IgD-negative memory B cell (primary cell): ENCODE results near the gene HTR7. TPM values are rescaled to one million over a fixed set of nuclear protein-coding genes. Genes with fewer than 3 reads are reported as not detected.
A peak's percentile ranks its signal among the peaks of the same experiment; 100 is the strongest.

Experiments used
- H3K27ac Mint-ChIP-seq, 3 donors: one replicate each; pipeline ENCODE4 v1.8.0; 2020 to 2022; ENCODE audit warnings: mild to moderate bottlenecking in 3 of 3, mixed read lengths in 3 of 3, moderate library complexity in 1 of 3
- H3K27me3 Mint-ChIP-seq: one replicate; pipeline ENCODE4 v1.8.0; 2021; ENCODE audit warnings: mixed read lengths
- H3K36me3 Mint-ChIP-seq: one replicate; pipeline ENCODE4 v1.8.0; 2020; ENCODE audit warnings: mild to moderate bottlenecking, mixed read lengths
- H3K4me1 Mint-ChIP-seq, 3 donors: one replicate each; pipeline ENCODE4 v1.8.0; 2020 to 2022; ENCODE audit warnings: mixed read lengths in 3 of 3, mild to moderate bottlenecking in 1 of 3
- H3K4me3 Mint-ChIP-seq, 4 donors: one replicate each; pipeline ENCODE4 v1.8.0; 2020 to 2022; ENCODE audit warnings: mild to moderate bottlenecking in 4 of 4, mixed read lengths in 4 of 4, moderate library complexity in 3 of 4
- H3K9me3 Mint-ChIP-seq, 3 donors: one replicate each; pipeline ENCODE4 v1.8.0; 2020 to 2021; ENCODE audit warnings: mixed read lengths in 3 of 3, mild to moderate bottlenecking in 1 of 3
- polyA plus RNA-seq: library from polyadenylated mRNA; unstranded; fragments of 300-500 nt; fragmentation: Illumina TruSeq; gene quantifications from one replicate; pipeline ENCODE4 v1.2.3, GENCODE V29; 2021

Gene HTR7
- polyA plus RNA-seq, 1 donor from 2014 or later, result not detected

GRCh38 chr10:90805206-90805605 is 52.6 kb downstream of the HTR7 start:
- Mint-ChIP-seq H3K9me3 (peaks cover 0 to 1% (median 0%) of the 10 kb centered on the region in 3 donors), H3K4me3 (no peak overlapping the region), H3K36me3 (no peaks in the 10 kb centered on the region), H3K27me3 (peaks cover 6% of the 10 kb centered on the region), H3K4me1 (no peaks in the 10 kb centered on the region), H3K27ac (no peak overlapping the region)

GRCh38 chr10:90804354-90804753 is 53.5 kb downstream of the HTR7 start:
- H3K4me1 Mint-ChIP-seq, result no peaks in the 10 kb centered on the region
- H3K36me3 Mint-ChIP-seq, result no peaks in the 10 kb centered on the region
- H3K27ac Mint-ChIP-seq, result no peak overlapping the region
- H3K4me3 Mint-ChIP-seq, result no peak overlapping the region
- H3K9me3 Mint-ChIP-seq, result peaks cover 0 to 3% (median 0%) of the 10 kb centered on the region in 3 donors
- H3K27me3 Mint-ChIP-seq, result peaks cover 6% of the 10 kb centered on the region

- Mint-ChIP-seq H3K9me3 (peaks cover 0 to 3% (median 0%) of the 10 kb centered on the region in 3 donors), H3K4me1 (no peaks in the 10 kb centered on the region), H3K36me3 (no peaks in the 10 kb centered on the region), H3K4me3 (no peak overlapping the region), H3K27me3 (peaks cover 3% of the 10 kb centered on the region), H3K27ac (no peak overlapping the region)
These were observed 56.2 kb downstream of the HTR7 start for GRCh38 chr10:90801608-90802007.

- Mint-ChIP-seq H3K36me3 (no peaks in the 10 kb centered on the region), H3K27me3 (peaks cover 1% of the 10 kb centered on the region), H3K4me1 (no peaks in the 10 kb centered on the region), H3K9me3 (peaks cover 2 to 8% (median 6%) of the 10 kb centered on the region in 3 donors), H3K27ac (no peak overlapping the region), H3K4me3 (no peak overlapping the region)
These were observed 57.5 kb downstream of the HTR7 start for GRCh38 chr10:90800232-90800796.

- H3K9me3 Mint-ChIP-seq, result peaks cover 2 to 13% (median 6%) of the 10 kb centered on the region in 3 donors
- H3K4me3 Mint-ChIP-seq, result no peak overlapping the region
- H3K27me3 Mint-ChIP-seq, result peaks cover 1% of the 10 kb centered on the region
- H3K4me1 Mint-ChIP-seq, result no peaks in the 10 kb centered on the region
- no peak overlapping the region for H3K27ac Mint-ChIP-seq
- H3K36me3 Mint-ChIP-seq, result no peaks in the 10 kb centered on the region
These were observed 58.7 kb downstream of the HTR7 start for GRCh38 chr10:90799172-90799571.

- Mint-ChIP-seq H3K4me3 (no peak overlapping the region), H3K36me3 (no peaks in the 10 kb centered on the region), H3K27me3 (peaks cover 4% of the 10 kb centered on the region), H3K9me3 (peaks cover 2 to 13% (median 6%) of the 10 kb centered on the region in 3 donors), H3K27ac (no peak overlapping the region), H3K4me1 (no peaks in the 10 kb centered on the region)
These were observed 59.4 kb downstream of the HTR7 start for GRCh38 chr10:90798482-90798881.

GRCh38 chr10:90790422-90790821 is 67.4 kb downstream of the HTR7 start:
- Mint-ChIP-seq H3K9me3 (peaks cover 0 to 6% (median 0%) of the 10 kb centered on the region in 3 donors), H3K27ac (no peak overlapping the region), H3K27me3 (peaks cover 8% of the 10 kb centered on the region), H3K36me3 (peaks cover 1% of the 10 kb centered on the region), H3K4me3 (no peak overlapping the region), H3K4me1 (peaks cover 7 to 14% (median 8%) of the 10 kb centered on the region in 3 donors)

- Mint-ChIP-seq H3K9me3 (no peaks in the 10 kb centered on the region), H3K4me3 (peak overlapping the region in 1 of 4 donors; percentile 53), H3K27me3 (peaks cover 9% of the 10 kb centered on the region), H3K4me1 (peaks cover 7 to 14% (median 8%) of the 10 kb centered on the region in 3 donors), H3K36me3 (peaks cover 1% of the 10 kb centered on the region), H3K27ac (peak overlapping the region in 1 of 3 donors; percentile 1)
These were observed 68.9 kb downstream of the HTR7 start for GRCh38 chr10:90788968-90789367.

GRCh38 chr10:90788199-90788491 is 69.7 kb downstream of the HTR7 start:
- H3K4me3 Mint-ChIP-seq, result no peak overlapping the region
- H3K27ac Mint-ChIP-seq, result no peak overlapping the region
- H3K4me1 Mint-ChIP-seq, result peaks cover 7 to 14% (median 8%) of the 10 kb centered on the region in 3 donors
- H3K9me3 Mint-ChIP-seq, result no peaks in the 10 kb centered on the region
- H3K27me3 Mint-ChIP-seq, result peaks cover 6% of the 10 kb centered on the region
- H3K36me3 Mint-ChIP-seq, result peaks cover 1% of the 10 kb centered on the region

- H3K27ac Mint-ChIP-seq, result peak overlapping the region in 1 of 3 donors; percentile 64
These were observed 70.2 kb downstream of the HTR7 start for GRCh38 chr10:90787393-90788198.

GRCh38 chr10:90785782-90786181 is 72.1 kb downstream of the HTR7 start:
- Mint-ChIP-seq H3K27ac (no peak overlapping the region), H3K4me3 (no peak overlapping the region), H3K27me3 (peaks cover 6% of the 10 kb centered on the region), H3K36me3 (no peaks in the 10 kb centered on the region), H3K4me1 (peaks cover 7 to 14% (median 8%) of the 10 kb centered on the region in 3 donors), H3K9me3 (no peaks in the 10 kb centered on the region)

More at GRCh38 chr10:90787393-90788198, 70.2 kb downstream of the HTR7 start:
- no peak overlapping the region for H3K4me3 Mint-ChIP-seq
- H3K27me3 Mint-ChIP-seq, result peaks cover 6% of the 10 kb centered on the region
- H3K36me3 Mint-ChIP-seq, result no peaks in the 10 kb centered on the region
- H3K9me3 Mint-ChIP-seq, result no peaks in the 10 kb centered on the region
- peaks cover 7 to 14% (median 8%) of the 10 kb centered on the region in 3 donors for H3K4me1 Mint-ChIP-seq

- no peak overlapping the region for H3K4me3 Mint-ChIP-seq
- no peaks in the 10 kb centered on the region for H3K9me3 Mint-ChIP-seq
- H3K4me1 Mint-ChIP-seq, result peaks cover 8 to 14% (median 8%) of the 10 kb centered on the region in 3 donors
- H3K36me3 Mint-ChIP-seq, result no peaks in the 10 kb centered on the region
- H3K27me3 Mint-ChIP-seq, result peaks cover 6% of the 10 kb centered on the region
- no peak overlapping the region for H3K27ac Mint-ChIP-seq
These were observed 73.1 kb downstream of the HTR7 start for GRCh38 chr10:90784771-90785170.

- H3K27ac Mint-ChIP-seq, result no peak overlapping the region
- H3K27me3 Mint-ChIP-seq, result peaks cover 7% of the 10 kb centered on the region
- peaks cover 1% of the 10 kb centered on the region for H3K36me3 Mint-ChIP-seq
These were observed 77.4 kb downstream of the HTR7 start for GRCh38 chr10:90780488-90780887.

GRCh38 chr10:90779548-90779947 is 78.3 kb downstream of the HTR7 start:
- peaks cover 0 to 1% (median 0%) of the 10 kb centered on the region in 3 donors for H3K4me1 Mint-ChIP-seq

More at GRCh38 chr10:90780488-90780887, 77.4 kb downstream of the HTR7 start:
- H3K9me3 Mint-ChIP-seq, result peaks cover 0 to 4% (median 1%) of the 10 kb centered on the region in 3 donors
- H3K4me3 Mint-ChIP-seq, result no peak overlapping the region
- H3K4me1 Mint-ChIP-seq, result peaks cover 0 to 1% (median 0%) of the 10 kb centered on the region in 3 donors

GRCh38 chr10:90777621-90778020 is 80.2 kb downstream of the HTR7 start:
- peaks cover 0 to 1% (median 0%) of the 10 kb centered on the region in 3 donors for H3K4me1 Mint-ChIP-seq
- H3K27me3 Mint-ChIP-seq, result peaks cover 5% of the 10 kb centered on the region
- H3K36me3 Mint-ChIP-seq, result peaks cover 1% of the 10 kb centered on the region
- no peak overlapping the region for H3K4me3 Mint-ChIP-seq
- H3K9me3 Mint-ChIP-seq, result peaks cover 0 to 4% (median 1%) of the 10 kb centered on the region in 3 donors
- no peak overlapping the region for H3K27ac Mint-ChIP-seq

More at GRCh38 chr10:90779548-90779947, 78.3 kb downstream of the HTR7 start:
- H3K4me3 Mint-ChIP-seq, result peak overlapping the region in 1 of 4 donors; percentile 25
- H3K27ac Mint-ChIP-seq, result no peak overlapping the region
- H3K9me3 Mint-ChIP-seq, result peaks cover 0 to 4% (median 1%) of the 10 kb centered on the region in 3 donors
- peaks cover 5% of the 10 kb centered on the region for H3K27me3 Mint-ChIP-seq
- H3K36me3 Mint-ChIP-seq, result peaks cover 1% of the 10 kb centered on the region
